ENCODE data around the gene EXOC4. TPM values are rescaled to one million over a fixed set of nuclear protein-coding genes. Genes with fewer than 3 reads are reported as not detected.

Gene EXOC4
- total RNA-seq, 1 experiment from 2014 or later, result 91.9 TPM

- Mint-ChIP-seq H3K4me1 (ENCODE audit: low read depth, unreplicated experiment) (peaks cover under 1% of the 10 kb centered on the region), H3K4me3 (ENCODE audit: low read depth, unreplicated experiment) (no peak overlapping the region), H3K27me3 (ENCODE audit: unreplicated experiment) (no peaks in the 10 kb centered on the region), H3K9me3 (ENCODE audit: low read depth, unreplicated experiment) (no peaks in the 10 kb centered on the region), H3K27ac (ENCODE audit: unreplicated experiment) (no peak overlapping the region), H3K36me3 (ENCODE audit: insufficient read depth, unreplicated experiment) (no peaks in the 10 kb centered on the region)
- intact Hi-C loops (cut with micrococcal nuclease; ENCODE audit: unreplicated experiment), result no loop called here
- CTCF ChIA-PET, result no interaction called here
- no peak for TF ChIP-seq CTCF (IDR thresholded peaks at IDR 0.05; ENCODE audit: unreplicated experiment)
- no peak for DNase-seq
- no TSS peak for BruUV-seq (replicated peaks)
Measured at GRCh38 chr7:133761443-133761842, 508.6 kb downstream of the EXOC4 start.

GRCh38 chr7:133763076-133763640 is 510.3 kb downstream of the EXOC4 start:
- H3K27ac Mint-ChIP-seq (ENCODE audit: unreplicated experiment), result no peak overlapping the region
- no peaks in the 10 kb centered on the region for H3K27me3 Mint-ChIP-seq (ENCODE audit: unreplicated experiment)
- H3K4me3 Mint-ChIP-seq (ENCODE audit: low read depth, unreplicated experiment), result no peak overlapping the region
- TF ChIP-seq CTCF (IDR thresholded peaks at IDR 0.05; ENCODE audit: unreplicated experiment), result no peak
- intact Hi-C loops (cut with micrococcal nuclease; ENCODE audit: unreplicated experiment), result no loop called here
- CTCF ChIA-PET, result no interaction called here
- no peak for DNase-seq
- H3K9me3 Mint-ChIP-seq (ENCODE audit: low read depth, unreplicated experiment), result no peaks in the 10 kb centered on the region
- BruUV-seq (replicated peaks), result no TSS peak
- H3K4me1 Mint-ChIP-seq (ENCODE audit: low read depth, unreplicated experiment), result peaks cover 8% of the 10 kb centered on the region
- H3K36me3 Mint-ChIP-seq (ENCODE audit: insufficient read depth, unreplicated experiment), result no peaks in the 10 kb centered on the region

GRCh38 chr7:133769668-133770067 is 516.8 kb downstream of the EXOC4 start:
- intact Hi-C loops (cut with micrococcal nuclease; ENCODE audit: unreplicated experiment), result no loop called here
- H3K27me3 Mint-ChIP-seq (ENCODE audit: unreplicated experiment), result no peaks in the 10 kb centered on the region
- CTCF ChIA-PET, result interaction anchor here (1.0 kb wide), 1 partner anchor 22 kb away, joined by 3 read pairs; no protein-coding TSS in a partner anchor

GRCh38 chr7:133770863-133771492 is 518.1 kb downstream of the EXOC4 start:
- no peak overlapping the region for H3K4me3 Mint-ChIP-seq (ENCODE audit: low read depth, unreplicated experiment)
- no peaks in the 10 kb centered on the region for H3K27me3 Mint-ChIP-seq (ENCODE audit: unreplicated experiment)
- intact Hi-C loops (cut with micrococcal nuclease; ENCODE audit: unreplicated experiment), result no loop called here
- peak; percentile 4 for DNase-seq
- peak overlapping the region; percentile 27 for H3K27ac Mint-ChIP-seq (ENCODE audit: unreplicated experiment)
- H3K36me3 Mint-ChIP-seq (ENCODE audit: insufficient read depth, unreplicated experiment), result no peaks in the 10 kb centered on the region
- peaks cover 31% of the 10 kb centered on the region for H3K4me1 Mint-ChIP-seq (ENCODE audit: low read depth, unreplicated experiment)
- H3K9me3 Mint-ChIP-seq (ENCODE audit: low read depth, unreplicated experiment), result no peaks in the 10 kb centered on the region
- no peak for TF ChIP-seq CTCF (IDR thresholded peaks at IDR 0.05; ENCODE audit: unreplicated experiment)
- BruUV-seq (replicated peaks), result no TSS peak
- CTCF ChIA-PET, result interaction anchor here (1.2 kb wide), 1 partner anchor 45 kb away, joined by 4 read pairs; no protein-coding TSS in a partner anchor

More at GRCh38 chr7:133769668-133770067, 516.8 kb downstream of the EXOC4 start:
- H3K9me3 Mint-ChIP-seq (ENCODE audit: low read depth, unreplicated experiment), result no peaks in the 10 kb centered on the region
- no peak overlapping the region for H3K4me3 Mint-ChIP-seq (ENCODE audit: low read depth, unreplicated experiment)
- H3K27ac Mint-ChIP-seq (ENCODE audit: unreplicated experiment), result no peak overlapping the region
- DNase-seq, result no peak
- TF ChIP-seq CTCF (IDR thresholded peaks at IDR 0.05; ENCODE audit: unreplicated experiment), result no peak
- no TSS peak for BruUV-seq (replicated peaks)
- H3K36me3 Mint-ChIP-seq (ENCODE audit: insufficient read depth, unreplicated experiment), result no peaks in the 10 kb centered on the region
- peaks cover 31% of the 10 kb centered on the region for H3K4me1 Mint-ChIP-seq (ENCODE audit: low read depth, unreplicated experiment)

All from Calu3 (cell line).